NCI-H2171 (cell line): ENCODE measurements around the gene RABL6.
"Not testable (repeated sequence)": the region's sequence is repeated elsewhere in the genome, so short reads cannot be mapped to it uniquely, and the experiment has no call there.

Source experiments
- DNase-seq: peaks from one replicate; lab custom pipeline; 2025; lab: John Stamatoyannopoulos, UW

Gene RABL6

GRCh38 chr9:136807281-136808074, at the start of gene RABL6:
Gene RABL6 (plus strand): TSS chr9:136807948. CDS start chr9:136808197, 249 bp downstream.
- DNase-seq = peak; percentile 79

- no peak for DNase-seq
Measured at GRCh38 chr9:136759001-136759400, 48.7 kb upstream of the RABL6 start.

- DNase-seq = no peak
Measured at GRCh38 chr9:136759436-136760325, 48.1 kb upstream of the RABL6 start.

GRCh38 chr9:136760424-136760823, 47.3 kb upstream of the RABL6 start:
- no peak for DNase-seq

GRCh38 chr9:136760834-136761544, 46.8 kb upstream of the RABL6 start:
- not testable (repeated sequence) for DNase-seq

GRCh38 chr9:136761545-136761981, 46.2 kb upstream of the RABL6 start:
- DNase-seq = no peak

GRCh38 chr9:136762221-136762691, 45.5 kb upstream of the RABL6 start:
- DNase-seq = no peak

GRCh38 chr9:136762915-136763648, 44.7 kb upstream of the RABL6 start:
- DNase-seq = no peak

- no peak for DNase-seq
Measured at GRCh38 chr9:136763649-136764035, 44.1 kb upstream of the RABL6 start.

- no peak for DNase-seq
Measured at GRCh38 chr9:136764301-136764891, 43.4 kb upstream of the RABL6 start, which contains the start of gene LCN15. Gene LCN15 (minus strand): TSS chr9:136764518. CDS start chr9:136764488, 30 bp downstream.

- no peak for DNase-seq
Measured at GRCh38 chr9:136765041-136765440, 42.7 kb upstream of the RABL6 start.

GRCh38 chr9:136765745-136766409, 41.9 kb upstream of the RABL6 start:
- DNase-seq = not testable (repeated sequence)

GRCh38 chr9:136766410-136767120, 41.2 kb upstream of the RABL6 start:
- peak; percentile 84 for DNase-seq

- peak; percentile 36 for DNase-seq
Measured at GRCh38 chr9:136769710-136770191, 38.0 kb upstream of the RABL6 start.

GRCh38 chr9:136771907-136772415, 35.8 kb upstream of the RABL6 start:
- DNase-seq = no peak

GRCh38 chr9:136773386-136774044, 34.2 kb upstream of the RABL6 start:
- no peak for DNase-seq

GRCh38 chr9:136774416-136775045, 33.2 kb upstream of the RABL6 start:
- DNase-seq = no peak

- no peak for DNase-seq
Measured at GRCh38 chr9:136775191-136775590, 32.6 kb upstream of the RABL6 start.
